GM13976 (cell line): ENCODE results near the gene MDM1.

ENCODE experiments used
- DNase-seq: peaks from one replicate; pipeline ENCODE4 v3.0.0; 2012; ENCODE audit warnings: low spot score
- CTCF ChIP-seq: IDR thresholded peaks from 2 replicates; pipeline ENCODE4 v1.5.1; 2012; ENCODE audit warnings: borderline replicate concordance, mild to moderate bottlenecking; ENCODE audit not compliant: insufficient read depth; ENCODE audit errors: extremely low read depth, missing control alignments, control extremely low read depth
- in situ Hi-C: fragments of 300-500 bp; cut with MboI; formaldehyde crosslinking; loops from one replicate; pipeline ENCODE4 v1.12.0; 2022; ENCODE audit warnings: low sequenced_read_pairs, mixed read lengths, inconsistent platforms; ENCODE audit not compliant: unreplicated experiment

MDM1 gene

GRCh38 chr12:68348419-68348818, 16.3 kb upstream of the MDM1 start:
- DNase-seq, result no peak
- in situ Hi-C loops, result no loop called here
- no peak for TF ChIP-seq CTCF

- no peak for DNase-seq
- in situ Hi-C loops, result no loop called here
- no peak for TF ChIP-seq CTCF
Measured at GRCh38 chr12:68345763-68346162, 13.6 kb upstream of the MDM1 start.

GRCh38 chr12:68344126-68344525, 12.0 kb upstream of the MDM1 start:
- in situ Hi-C loops, result no loop called here
- no peak for TF ChIP-seq CTCF
- DNase-seq, result no peak

GRCh38 chr12:68342966-68343365, 10.8 kb upstream of the MDM1 start:
- in situ Hi-C loops, result no loop called here
- DNase-seq, result no peak
- TF ChIP-seq CTCF, result no peak

GRCh38 chr12:68341822-68342221, 9.7 kb upstream of the MDM1 start:
- DNase-seq, result no peak
- no peak for TF ChIP-seq CTCF
- in situ Hi-C loops, result no loop called here

- in situ Hi-C loops, result no loop called here
- no peak for DNase-seq
- TF ChIP-seq CTCF, result no peak
Measured at GRCh38 chr12:68340404-68341270, 8.5 kb upstream of the MDM1 start.
